ENCODE data around the gene CDH16.

Gene CDH16

GRCh38 chr16:66918803-66919568, at the start of gene CDH16:
Gene CDH16, minus strand, starts transcription at chr16:66918885. Its CDS starts 820 bp downstream, at chr16:66918065.
- no peak for TF ChIP-seq CTCF (conservative IDR thresholded peaks at IDR 0.05)
- no peak for TF ChIP-seq ZFX (IDR thresholded peaks at IDR 0.05)
- no peak within 1 kb of the TSS for H3K27ac ChIP-seq

GRCh38 chr16:66964049-66964448, 45.4 kb upstream of the CDH16 start:
- H3K27ac ChIP-seq: no peak overlapping the region

GRCh38 chr16:66961914-66962313, 43.2 kb upstream of the CDH16 start:
- peak overlapping the region; percentile 33 for H3K27ac ChIP-seq
- TF ChIP-seq CTCF (conservative IDR thresholded peaks at IDR 0.05): no peak
- no peak for TF ChIP-seq ZFX (IDR thresholded peaks at IDR 0.05)

More at GRCh38 chr16:66964049-66964448, 45.4 kb upstream of the CDH16 start:
- TF ChIP-seq CTCF (conservative IDR thresholded peaks at IDR 0.05) (no peak), ZFX (IDR thresholded peaks at IDR 0.05) (no peak)

- no peak for TF ChIP-seq ZFX (IDR thresholded peaks at IDR 0.05)
- peak; percentile 90 for TF ChIP-seq CTCF (conservative IDR thresholded peaks at IDR 0.05)
- H3K27ac ChIP-seq: peak within 1 kb of the TSS; percentile 33
These were observed 42.5 kb upstream of the CDH16 start, which contains the start of gene CES3 for GRCh38 chr16:66961065-66961744. Gene CES3, plus strand, starts transcription at chr16:66961266. Its CDS starts 42 bp downstream, at chr16:66961308.

- no peak for TF ChIP-seq ZFX (IDR thresholded peaks at IDR 0.05)
- no peak for TF ChIP-seq CTCF (conservative IDR thresholded peaks at IDR 0.05)
- H3K27ac ChIP-seq: no peak overlapping the region
These were observed 41.6 kb upstream of the CDH16 start for GRCh38 chr16:66960270-66960669.

- H3K27ac ChIP-seq: no peak overlapping the region
- TF ChIP-seq ZFX (IDR thresholded peaks at IDR 0.05): no peak
- TF ChIP-seq CTCF (conservative IDR thresholded peaks at IDR 0.05): no peak
These were observed 41.0 kb upstream of the CDH16 start for GRCh38 chr16:66959704-66960161.
